Fibroblast of peridontal ligament (primary cell): ENCODE results near the gene CHD5.

Experiments used
- DNase-seq: peaks from one replicate; pipeline ENCODE4 v3.0.0-alpha.2; 2010; ENCODE audit errors: extremely low read depth

CHD5 gene

GRCh38 chr1:6113116-6113515 lies 67.0 kb downstream of the CHD5 start:
- DNase-seq: no peak

DNA sequence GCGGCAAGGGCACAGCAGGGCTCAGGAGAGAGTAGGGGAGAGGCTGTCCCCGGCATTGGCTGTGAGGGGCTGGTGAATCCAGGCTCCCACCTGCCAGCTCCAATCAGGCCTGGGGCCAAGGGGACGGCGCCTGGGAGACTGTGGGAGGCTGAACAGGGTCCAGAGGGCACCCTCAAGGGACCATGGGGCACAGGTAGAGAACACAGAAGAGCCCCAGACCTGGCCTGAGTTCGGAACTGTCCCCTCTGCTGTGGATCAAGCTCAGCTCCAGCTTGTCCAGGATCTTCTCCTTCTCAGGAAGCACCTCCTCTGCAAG lies 67.5 kb downstream of the CHD5 start:
- no peak for DNase-seq

DNA sequence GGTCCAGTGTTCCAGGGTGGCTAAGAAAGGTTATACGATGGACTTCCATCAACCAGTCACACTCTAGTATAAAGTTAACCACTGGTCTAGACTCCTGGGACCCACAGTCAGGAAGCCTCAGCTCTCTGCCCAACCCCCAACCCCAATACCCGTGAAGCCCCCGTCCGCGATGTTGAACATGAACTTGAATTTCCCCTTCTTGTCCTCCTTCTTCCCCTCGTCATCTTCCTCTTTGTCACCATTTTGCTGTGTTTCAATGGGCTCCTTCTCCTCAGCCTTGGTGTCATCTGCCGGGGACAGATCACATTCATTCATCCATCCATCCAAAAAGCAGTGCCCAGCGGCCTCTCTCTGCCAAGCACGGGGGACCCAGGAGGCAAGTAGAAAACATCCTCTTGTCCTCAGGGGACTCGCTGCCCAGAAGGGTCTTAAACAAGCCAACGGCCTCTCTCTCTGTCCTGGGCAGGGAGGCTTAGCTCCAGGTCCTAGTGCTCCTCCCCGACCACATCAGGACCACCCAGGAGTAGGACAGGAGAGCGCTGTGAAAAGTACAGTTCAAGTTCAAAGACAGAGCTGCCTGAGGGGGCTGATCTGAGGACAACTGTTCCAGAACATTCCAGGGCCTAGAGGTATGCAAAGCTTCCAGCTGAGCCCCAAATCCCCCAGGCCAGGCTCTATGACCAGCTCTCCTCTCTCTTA lies 68.0 kb downstream of the CHD5 start:
- no peak for DNase-seq

GRCh38 chr1:6111571-6111970 lies 68.5 kb downstream of the CHD5 start:
- no peak for DNase-seq

DNA sequence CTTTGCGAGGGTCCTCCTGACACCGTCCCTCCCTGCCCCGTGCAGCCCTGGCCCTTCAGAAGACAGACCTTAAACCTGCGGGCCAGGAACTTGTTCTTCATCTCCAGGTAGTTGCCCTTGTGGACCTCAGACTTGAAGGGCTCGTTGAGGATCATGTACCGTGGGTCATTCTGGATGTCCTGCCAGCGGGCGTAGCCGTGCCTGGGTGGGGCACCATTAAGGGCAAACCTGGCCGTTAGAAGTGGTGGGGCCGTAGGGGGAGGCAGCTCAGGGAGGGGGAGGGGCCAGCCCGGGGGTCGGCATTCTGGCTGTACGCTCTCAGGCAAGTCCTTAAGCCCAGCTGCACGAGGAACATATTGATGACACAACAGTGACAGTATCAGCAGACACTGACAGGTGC lies 69.8 kb downstream of the CHD5 start:
- DNase-seq: no peak

- DNase-seq: no peak
Observed at GRCh38 chr1:6109688-6110087, 70.4 kb downstream of the CHD5 start.

DNA sequence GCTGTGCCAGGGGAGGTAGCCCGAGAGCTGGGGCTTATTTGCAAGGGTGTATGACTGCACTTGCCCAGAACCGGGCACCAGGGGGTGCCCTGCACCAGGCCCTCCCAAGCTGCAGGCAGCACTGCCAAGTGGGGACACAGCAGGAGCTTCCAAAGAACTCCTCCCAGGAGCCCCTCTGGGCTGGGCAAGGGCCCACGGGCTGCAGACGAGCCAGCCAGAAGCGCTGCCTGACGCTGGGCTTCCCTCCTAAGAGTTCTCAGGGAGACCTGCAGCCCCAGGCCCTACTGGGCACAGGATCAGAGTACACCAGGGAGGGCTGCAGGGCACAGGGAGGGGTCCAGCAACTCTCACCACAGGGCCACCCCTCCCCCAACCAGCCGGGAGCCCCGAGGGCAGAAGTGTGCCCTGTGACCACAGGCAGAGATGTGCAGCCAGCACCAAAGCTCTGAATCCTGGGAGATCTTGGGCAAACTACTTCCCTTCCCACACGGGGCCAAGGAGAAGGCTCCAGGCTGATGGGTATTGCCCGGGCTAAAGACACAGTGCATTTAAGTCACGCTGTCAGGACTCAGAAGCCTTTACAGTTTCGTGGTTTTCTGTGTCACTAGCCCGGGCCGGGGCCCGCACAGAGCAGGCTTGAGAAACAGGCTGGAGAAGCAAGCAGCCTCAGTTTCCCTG lies 71.0 kb downstream of the CHD5 start:
- DNase-seq: no peak

GRCh38 chr1:6108476-6108875 lies 71.6 kb downstream of the CHD5 start:
- DNase-seq: no peak

- DNase-seq: no peak
Observed at GRCh38 chr1:6107409-6108356, 72.4 kb downstream of the CHD5 start.

GRCh38 chr1:6106977-6107376 lies 73.1 kb downstream of the CHD5 start:
- no peak for DNase-seq

- no peak for DNase-seq
Observed at GRCh38 chr1:6106321-6106731, 73.8 kb downstream of the CHD5 start.

GRCh38 chr1:6105763-6106162 lies 74.4 kb downstream of the CHD5 start:
- DNase-seq: no peak

DNA sequence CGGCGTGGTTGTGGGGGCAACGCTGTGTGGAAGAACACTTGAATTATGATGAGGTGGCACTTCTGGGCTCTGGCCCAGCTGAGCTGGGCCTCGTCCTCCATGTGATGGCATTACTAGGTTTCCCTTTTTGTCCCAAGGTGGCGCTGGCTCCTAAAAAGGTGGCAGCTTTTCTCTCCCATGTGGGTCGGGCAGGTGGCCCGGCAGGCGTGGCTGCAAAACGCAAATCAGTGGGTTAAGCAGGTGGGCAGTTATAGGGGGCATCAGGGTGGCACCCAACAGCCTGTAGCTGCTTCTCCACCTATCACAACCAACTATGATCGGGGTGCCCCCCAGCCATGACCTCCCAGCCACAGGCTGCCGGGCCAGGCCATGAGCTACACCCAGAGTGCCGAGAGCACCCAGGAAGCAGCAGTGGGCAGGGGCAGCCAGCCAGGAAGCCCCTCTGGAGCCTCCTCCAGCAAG lies 74.9 kb downstream of the CHD5 start:
- no peak for DNase-seq

DNA sequence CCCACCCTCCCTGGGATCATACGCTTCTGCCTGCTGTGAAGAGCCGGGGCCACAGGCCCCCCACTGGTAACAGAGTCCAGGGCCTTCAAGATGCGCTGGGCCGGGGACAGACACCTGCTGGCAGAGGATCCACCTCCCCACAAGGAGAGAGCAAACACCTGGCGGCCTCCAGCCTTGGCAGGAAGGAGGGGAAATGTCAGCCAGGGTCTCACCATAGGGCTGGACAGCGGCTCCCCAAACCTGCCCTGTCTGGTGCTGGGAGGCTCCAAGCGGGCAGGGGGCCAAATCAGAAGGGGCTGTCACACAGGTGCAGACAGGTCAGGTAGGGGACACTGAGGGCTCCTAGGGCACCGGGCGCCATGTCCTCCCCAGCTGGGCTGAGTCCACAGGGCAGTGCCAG lies 75.5 kb downstream of the CHD5 start:
- DNase-seq: no peak

DNA sequence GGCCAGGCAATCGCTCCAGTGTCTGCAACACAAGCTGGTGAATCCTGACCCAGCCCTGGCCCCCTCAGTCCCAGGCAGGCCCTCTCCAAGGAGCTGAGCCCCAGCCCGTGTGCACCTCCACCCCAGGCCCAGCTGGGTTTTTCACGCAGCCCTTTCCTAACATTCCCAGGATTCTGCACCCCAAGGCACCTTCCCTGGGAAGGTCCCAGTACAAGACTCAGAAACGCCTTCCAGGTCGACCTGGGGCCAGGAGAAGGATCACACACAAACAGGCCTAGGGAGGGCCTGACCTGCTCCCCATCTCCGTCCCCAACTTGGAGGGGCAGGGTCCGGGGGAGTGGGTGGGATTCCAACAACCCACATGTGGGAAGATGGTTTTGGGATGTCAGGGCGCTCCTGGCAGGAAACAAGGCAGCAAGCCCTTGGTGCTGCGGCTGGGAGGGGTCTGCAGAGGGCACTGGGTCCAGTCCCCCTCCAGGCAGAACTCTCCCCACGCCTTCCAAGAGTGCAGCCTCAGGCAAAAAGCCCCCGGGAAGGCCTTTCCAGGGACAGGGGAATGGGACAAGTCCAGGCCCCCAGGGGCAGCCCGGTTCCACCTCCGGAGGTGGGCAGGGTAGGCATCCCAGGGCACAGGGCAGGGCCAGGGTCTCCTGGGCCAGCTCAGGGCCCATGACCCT lies 76.1 kb downstream of the CHD5 start:
- no peak for DNase-seq

DNA sequence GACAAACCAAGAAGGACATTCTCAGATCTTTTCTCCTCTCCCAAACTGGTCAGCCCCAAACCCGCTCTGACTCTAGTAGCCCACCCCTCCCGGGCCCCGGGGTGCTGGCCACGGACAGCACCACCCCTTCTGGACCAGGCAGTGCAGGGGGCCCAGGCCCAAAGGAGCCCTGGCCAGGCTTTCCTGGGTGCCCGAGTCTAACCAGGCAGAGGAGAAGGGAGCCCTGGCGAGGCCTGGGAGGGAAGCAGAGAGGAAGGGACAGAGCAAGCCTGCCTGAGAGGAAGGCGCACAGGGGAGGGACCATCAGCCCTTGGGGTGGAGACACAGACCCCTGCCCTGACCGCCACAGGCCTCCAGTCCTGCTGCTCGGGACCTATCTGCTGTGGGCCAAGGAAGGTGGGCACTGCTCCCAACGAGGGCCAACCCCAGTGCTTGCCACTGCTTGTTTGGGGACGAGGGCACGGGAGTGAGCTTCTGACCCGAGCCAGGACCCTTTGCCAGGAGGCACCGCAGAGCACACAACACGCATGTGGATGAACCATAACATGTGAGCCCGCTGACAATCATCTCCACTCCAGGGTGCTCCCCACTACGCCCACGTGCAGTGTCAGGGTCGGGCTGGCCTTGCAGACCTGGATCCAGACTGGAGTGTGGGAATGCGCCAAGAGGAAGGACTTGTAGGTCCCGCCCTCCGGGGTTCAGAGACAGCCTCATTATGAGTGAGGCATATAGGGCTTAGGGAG lies 76.8 kb downstream of the CHD5 start:
- DNase-seq: no peak

GRCh38 chr1:6102532-6102845 lies 77.6 kb downstream of the CHD5 start:
- DNase-seq: no peak

GRCh38 chr1:6101826-6102531 lies 78.1 kb downstream of the CHD5 start:
- DNase-seq: no peak

DNA sequence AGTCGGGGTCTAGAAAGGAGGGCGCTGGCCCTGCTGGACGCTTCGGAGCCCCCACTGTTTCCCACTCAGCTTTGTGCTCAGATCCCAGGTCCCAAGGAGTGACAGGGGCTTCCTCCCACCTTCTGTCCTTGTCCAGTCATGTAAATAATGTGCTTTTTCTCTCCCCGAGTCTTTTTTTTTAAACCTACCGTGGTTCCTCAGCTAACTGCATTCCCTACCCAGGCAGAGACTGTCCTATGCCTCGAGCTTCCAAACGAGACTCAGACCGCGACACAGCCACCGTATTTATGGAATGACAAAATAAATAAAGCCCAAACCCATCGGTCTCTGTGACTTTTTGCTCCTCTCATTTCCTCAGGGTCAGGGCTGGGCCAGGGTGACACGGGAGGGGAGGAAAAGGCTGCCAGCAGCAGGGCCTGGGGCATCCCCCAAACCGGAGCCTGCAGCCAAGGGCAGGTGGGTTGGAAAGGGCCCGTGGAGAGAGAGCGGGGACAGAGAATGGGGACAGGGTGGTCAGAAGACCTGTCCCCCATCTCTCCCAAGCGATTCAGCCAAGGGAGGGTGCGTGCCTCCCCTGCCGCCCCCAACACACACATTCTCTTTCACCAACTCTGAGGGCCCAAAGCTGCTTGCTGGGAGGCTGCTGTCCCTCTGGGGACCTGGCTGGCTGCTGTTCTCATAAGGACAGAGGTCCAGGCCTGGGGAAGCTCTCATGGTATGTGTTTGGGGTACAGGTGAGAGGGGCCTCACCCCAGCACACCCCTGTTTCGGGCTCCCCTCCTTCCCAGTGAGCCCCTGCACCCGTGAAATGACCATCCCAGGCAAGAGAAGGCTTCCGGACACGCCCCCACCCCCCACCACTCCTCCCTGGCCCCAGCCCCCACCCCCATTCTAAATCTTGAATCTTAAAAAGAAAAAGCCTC lies 79.0 kb downstream of the CHD5 start:
- no peak for DNase-seq
